IMR-90 (cell line): ENCODE data around the gene MTFR1L.

ENCODE experiments used
- BHLHE40 ChIP-seq: fragments of 150-350 bp; IDR thresholded peaks from 2 replicates; pipeline ENCODE4 v1.6.1; 2016; ENCODE audit warnings: mild to moderate bottlenecking, low read depth, low read length
- CEBPB ChIP-seq: IDR thresholded peaks from 2 replicates; pipeline ENCODE4 v1.6.1; 2012; ENCODE audit warnings: low read depth, low read length, improper control_type of control experiment
- CTCF ChIP-seq: conservative IDR thresholded peaks from 2 replicates; pipeline ENCODE4 v1.5.1; 2012; ENCODE audit warnings: mild to moderate bottlenecking, low read depth, low read length, improper control_type of control experiment
- MAFK ChIP-seq: IDR thresholded peaks from 2 replicates; pipeline ENCODE4 v1.6.1; 2012; ENCODE audit warnings: low read depth, low read length, improper control_type of control experiment
- POLR2A ChIP-seq: IDR thresholded peaks from 2 replicates; pipeline ENCODE4 v1.6.1; 2012; ENCODE audit warnings: mild to moderate bottlenecking, low read depth, low read length
- RCOR1 ChIP-seq: IDR thresholded peaks from 2 replicates; pipeline ENCODE4 v1.6.1; 2012; ENCODE audit warnings: mild to moderate bottlenecking, low read length, improper control_type of control experiment; ENCODE audit not compliant: insufficient replicate concordance
- USF2 ChIP-seq: fragments of 150-350 bp; IDR thresholded peaks from 2 replicates; pipeline ENCODE4 v1.6.1; 2017; ENCODE audit warnings: mild to moderate bottlenecking, antibody characterized with exemption, low read length, low read depth

GRCh38 chr1:25871086-25871703 is 51.4 kb downstream of the MTFR1L start:
- no peak for TF ChIP-seq USF2
- TF ChIP-seq BHLHE40: no peak
- TF ChIP-seq RCOR1: no peak
- TF ChIP-seq CTCF: no peak
- no peak for TF ChIP-seq MAFK
- TF ChIP-seq POLR2A: no peak
- no peak for TF ChIP-seq CEBPB
